ENCODE measurements around the gene ERP29.
"Not testable (repeated sequence)": the region's sequence is repeated elsewhere in the genome, so short reads cannot be mapped to it uniquely, and the experiment has no call there.

The ERP29 gene

DNA sequence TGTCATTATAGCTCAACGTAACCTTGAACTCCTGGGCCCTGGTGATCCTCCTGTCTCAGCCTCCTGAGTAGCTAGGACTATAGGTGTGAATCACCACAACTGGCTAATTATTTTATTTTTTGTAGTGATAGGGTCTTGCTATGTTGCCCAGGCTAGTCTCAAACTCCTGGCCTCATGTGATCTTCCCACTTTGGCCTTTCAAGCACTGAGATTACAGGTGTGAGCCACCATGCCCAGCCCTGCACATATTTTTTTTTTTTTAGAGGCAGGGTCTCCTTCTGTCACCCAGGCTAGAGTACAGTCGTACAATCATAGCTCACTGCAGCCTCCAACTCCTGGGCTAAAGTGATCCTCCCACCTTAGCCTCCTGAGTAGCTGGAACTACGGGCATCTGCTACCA lies 9.2 kb upstream of the ERP29 start:
- no peak for DNase-seq (ENCODE audit: low read depth)

DNA sequence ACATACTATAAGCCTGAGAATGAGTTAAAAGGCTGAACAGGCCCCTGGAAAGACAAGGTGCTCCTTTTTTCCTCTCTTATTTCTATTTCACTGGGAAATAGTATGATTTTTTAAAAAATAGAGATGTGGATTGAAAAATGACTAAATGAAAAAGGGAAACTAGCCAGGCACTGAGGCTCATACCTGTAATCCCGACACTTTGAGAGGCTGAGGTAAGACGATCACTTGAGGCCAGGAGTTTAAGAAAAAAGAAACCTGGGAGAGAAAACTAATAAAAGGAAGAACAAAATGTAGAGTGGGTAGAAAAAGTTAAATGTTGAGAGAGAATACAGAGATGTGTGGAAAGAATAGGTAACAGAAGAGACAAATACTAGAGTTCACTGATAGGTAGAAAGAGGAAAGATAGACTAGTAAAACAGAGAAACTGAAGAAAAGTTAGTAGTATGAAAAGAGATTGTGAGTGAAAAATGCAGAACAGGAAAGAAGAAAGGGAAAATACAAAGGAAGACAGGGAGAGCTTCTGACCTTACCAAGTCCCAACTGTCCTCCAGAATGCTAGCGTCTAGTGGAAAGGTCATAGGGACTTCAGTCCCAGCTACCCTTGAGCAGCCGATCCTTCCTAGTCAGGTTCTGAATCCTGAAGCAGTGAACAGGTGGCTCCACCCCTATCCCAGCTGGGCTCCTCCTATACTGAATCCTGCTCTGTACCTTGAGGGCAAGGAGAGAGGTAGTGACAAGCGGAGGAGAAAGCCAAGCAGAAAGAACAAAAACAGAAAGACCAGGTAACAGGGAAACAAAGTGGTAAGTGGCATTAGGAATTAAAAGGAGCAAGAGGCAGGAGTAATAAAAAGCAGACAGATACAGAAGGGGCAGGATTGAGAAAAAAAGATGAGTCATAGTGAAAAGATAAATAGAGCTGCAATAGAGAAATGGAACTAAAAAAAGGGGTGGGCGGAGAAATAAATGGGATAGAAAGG lies 7.5 kb upstream of the ERP29 start:
- no peak for DNase-seq (ENCODE audit: low read depth)

DNA sequence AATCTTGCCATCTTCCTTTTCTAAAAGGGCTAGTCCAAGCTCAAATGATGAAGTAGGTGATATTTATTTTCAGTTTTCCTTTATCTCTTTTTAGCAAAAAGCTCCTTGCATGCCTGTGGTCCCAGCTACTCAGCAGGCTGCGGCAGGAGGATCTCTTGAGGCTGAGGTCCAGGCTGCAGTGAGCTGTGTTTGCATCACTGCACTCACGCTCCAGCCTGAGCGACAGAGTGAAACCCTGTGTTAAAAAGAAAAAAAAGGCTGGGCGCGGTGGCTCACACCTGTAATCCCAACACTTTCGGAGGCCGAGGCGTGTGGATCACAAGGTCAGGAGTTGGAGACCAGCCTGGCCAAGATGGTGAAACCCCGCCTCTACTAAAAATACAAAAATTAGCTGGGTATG lies 5.3 kb upstream of the ERP29 start:
- DNase-seq (ENCODE audit: low read depth): no peak

DNA sequence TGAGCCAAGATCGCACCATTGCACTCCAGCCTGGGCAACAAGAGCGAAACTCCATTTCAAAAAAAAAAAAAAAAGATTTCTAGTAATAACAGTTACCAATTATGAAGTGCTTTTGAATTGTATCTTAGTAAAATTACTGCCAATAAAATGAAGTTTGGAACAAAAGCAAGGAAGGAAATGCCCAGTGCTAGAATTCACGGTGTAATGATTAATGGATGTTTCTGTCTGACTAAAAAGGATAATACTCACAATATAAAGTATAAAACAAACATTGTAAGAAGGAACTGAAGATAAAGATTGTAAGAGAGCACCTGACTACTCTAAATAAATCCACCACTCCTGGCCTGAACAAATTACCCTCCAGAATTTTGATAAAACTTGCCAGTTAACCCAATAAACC lies 4.3 kb upstream of the ERP29 start:
- DNase-seq (ENCODE audit: low read depth): no peak

DNA sequence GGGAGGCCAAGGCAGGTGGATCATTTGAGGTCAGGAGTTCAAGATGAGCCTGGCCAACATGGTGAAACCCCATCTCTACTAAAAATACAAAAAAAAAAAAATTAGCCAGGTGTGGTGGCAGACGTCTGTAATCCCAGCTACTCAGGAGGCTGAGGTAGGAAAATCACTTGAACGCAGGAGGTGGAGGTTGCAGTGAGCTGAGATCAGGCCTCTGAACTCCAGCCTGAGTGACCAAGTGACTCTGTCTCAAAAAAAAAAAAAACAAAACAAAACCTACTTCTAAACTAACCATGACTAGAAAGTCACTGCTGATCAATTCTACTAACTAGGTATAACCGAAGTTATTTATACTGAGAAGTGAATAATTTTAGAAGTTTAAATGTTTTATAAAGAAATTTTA lies 3.6 kb upstream of the ERP29 start:
- DNase-seq (ENCODE audit: low read depth): not testable (repeated sequence)

DNA sequence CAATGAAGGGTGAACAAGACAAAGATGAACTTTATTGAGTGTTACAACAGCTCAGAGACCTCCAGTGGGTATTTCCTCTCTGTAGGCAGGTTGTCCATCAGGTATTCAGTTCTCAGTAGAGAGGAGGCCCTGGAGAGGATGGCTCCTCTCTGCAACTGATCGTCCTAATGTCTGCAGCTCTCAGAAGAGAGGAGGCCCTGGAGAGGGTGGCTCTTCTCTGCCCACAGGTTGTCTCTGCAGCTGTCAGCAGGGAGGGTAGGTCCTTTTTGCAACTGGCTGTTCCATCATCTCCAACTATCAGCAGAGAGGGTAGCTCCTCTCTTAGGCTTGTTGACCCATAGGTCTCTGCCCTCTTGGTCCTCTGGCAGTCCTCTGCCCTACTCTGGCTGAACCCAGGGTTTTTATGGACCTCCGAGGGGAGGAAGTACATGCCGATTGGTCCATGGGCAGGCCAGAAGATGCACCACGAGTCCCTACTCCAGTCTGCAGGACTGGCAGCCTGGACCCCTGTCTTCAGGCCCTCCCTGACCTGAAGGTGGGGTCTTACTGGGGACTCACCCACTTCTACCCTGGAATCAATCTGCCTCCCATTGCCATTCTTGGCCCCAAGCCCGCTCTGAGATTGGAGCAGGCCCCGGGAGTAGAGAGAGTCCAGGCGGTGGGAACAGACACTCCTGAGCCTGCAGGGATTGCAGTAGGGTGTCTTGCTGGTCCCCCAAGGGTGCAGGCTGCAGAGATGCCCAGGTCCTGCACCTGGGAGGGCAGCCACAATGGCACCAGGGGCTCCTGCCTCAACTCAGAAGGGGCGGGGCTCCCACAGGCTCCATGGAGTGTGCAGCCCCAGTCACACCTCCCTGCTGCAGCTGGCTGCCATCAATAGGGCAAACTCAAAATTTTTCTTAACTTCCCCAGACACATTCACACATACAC lies 2.5 kb upstream of the ERP29 start:
- DNase-seq (ENCODE audit: low read depth): no peak

DNA sequence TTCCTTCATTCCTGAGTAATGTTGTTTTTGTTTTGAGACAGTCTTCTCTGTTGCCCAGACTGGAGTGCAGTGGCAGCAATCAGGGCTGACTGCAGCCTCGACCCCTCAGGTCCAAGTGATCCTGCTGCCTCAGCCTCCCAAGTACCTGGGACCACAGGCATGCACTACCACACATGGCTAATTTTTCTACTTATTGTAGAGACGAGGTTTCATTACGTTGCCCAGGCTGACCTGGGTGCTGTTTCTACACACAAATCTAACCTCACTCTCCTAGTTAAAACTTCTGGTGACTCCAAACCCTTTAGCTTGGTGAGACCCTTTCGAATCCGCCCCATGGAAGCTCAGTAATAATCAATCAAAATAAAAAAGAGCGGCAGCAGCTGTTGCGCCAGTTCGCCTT lies 1.5 kb upstream of the ERP29 start:
- DNase-seq (ENCODE audit: low read depth): no peak

DNA sequence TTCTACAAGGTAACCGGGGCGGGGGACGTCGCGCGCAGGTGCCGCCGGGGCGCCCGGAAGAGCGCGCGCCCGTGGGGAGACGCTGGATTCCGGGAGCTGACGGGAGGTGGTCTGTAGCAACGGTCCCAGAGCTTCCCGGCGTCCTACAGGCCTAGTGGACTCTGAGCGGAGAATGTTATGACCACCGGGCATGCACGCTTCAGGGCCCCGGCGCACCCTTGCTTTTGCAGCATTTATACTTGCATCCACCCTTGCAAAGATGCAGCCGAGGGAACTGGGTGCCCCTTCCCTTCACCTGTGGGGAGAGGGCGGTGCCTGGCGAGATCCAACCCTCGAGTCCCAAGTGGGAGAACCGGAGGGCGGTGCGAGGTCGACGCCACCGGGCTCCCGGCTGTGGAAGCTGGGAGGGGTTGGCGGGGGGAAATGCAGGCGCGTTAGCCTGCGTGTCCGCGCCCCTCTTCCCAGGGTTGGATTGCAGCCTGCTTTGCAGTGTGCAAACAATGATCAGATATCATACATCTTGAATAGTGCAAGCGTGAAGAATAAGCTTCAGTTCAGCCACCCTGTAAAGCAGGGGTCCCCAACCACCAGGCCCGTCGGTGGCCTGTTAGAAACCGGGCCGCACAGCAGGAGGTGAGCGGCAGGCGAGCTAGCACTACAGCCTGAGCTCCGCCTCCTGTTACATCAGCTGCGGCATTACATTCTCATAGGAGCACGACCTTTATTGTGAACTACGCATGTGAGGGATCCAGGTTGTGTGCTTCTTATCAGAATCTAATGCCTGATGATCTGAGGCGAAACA lies 576 bp downstream of the ERP29 start:
- peak; percentile 17 for DNase-seq (ENCODE audit: low read depth)

DNA sequence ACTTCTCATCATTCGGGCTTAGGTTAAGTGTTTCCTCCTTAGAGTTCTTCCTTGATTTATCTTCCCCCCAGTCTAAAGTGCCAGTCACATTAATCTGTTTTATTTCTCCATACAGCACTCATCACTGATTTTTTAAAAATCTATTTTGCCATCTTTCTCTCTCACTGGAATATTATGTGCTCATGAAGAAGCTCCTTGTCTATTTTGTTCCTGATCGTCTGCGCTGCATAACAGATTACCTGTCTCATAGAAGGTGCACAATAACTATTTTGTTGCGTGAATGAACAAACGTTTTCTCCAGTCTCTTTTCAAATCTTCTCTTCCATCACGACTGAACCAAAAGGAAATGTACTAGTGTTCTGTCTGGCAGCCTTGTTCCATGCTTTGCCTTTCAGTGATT lies 2.7 kb downstream of the ERP29 start:
- DNase-seq (ENCODE audit: low read depth): no peak

DNA sequence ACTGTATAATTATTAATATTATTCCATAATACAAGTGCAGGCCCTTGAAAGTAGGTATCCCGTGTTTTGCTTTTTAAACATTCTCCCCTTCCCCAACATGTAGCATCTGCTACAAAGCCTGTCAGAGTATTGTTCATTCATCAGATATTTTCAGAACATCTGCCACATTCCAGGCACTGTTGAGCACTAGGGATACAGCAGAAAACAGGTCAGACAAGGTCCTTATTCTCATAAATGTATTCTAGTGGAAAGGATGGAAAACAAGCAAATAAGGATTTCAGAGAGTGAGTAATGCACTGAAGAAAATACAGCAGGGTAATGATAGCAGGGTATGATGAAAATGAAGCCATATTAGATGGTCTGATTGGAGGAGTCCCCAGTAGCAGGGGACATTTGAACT lies 3.8 kb downstream of the ERP29 start:
- DNase-seq (ENCODE audit: low read depth): no peak

DNA sequence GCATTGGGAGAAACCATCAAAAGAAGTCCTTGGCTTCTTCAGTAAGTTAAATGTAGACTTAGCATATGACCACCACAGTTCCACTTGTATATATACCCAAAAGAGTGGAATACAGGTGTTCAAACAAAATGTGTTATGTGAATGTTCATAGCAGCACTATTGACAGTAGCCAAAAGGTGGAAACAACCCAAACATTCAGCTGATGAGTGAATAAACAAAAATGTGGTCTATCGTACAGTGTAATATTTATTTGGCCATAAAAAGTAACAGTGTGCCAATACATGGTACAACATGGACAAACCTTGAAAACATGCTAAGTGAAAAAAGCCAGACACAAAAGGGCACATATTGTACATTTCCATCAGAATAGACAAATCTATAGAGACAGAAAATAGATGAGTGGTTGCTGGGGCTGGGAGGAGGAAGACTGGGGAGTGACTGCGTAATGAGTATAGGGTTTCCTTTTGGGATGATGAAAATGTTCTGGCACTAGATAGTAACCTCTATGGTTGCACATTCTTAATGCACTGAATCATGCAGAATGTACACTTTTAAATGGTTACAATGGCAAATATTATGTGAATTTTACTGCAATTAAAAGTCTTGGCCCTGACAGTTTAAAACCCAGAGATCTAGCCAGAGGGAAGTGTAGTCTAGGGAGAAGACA lies 5.5 kb downstream of the ERP29 start:
- DNase-seq (ENCODE audit: low read depth): no peak

DNA sequence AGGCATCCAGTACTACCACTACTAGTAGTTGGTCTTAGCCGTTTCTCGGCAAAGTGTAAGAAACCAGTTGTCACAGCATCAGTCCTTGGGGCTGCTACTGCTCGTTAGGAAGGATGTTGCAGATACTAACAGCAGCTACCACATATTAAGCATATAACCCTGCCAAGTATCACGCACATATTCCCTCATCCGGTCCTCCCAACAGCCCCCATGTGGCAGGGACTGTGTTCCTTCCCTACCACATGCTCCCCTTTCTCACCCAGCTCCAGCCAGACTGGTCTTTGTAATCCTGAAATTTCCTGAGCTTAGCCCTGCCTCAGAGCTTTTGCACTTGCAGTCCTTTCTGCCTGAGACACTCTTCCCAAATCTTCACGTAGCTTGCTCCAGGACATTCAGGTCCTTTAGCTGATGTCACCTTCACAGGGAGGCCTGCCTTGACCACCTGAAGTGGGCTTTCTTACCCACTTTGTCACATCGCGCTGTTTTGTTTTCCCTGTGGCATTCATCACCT lies 7.8 kb downstream of the ERP29 start:
- DNase-seq (ENCODE audit: low read depth): no peak

DNA sequence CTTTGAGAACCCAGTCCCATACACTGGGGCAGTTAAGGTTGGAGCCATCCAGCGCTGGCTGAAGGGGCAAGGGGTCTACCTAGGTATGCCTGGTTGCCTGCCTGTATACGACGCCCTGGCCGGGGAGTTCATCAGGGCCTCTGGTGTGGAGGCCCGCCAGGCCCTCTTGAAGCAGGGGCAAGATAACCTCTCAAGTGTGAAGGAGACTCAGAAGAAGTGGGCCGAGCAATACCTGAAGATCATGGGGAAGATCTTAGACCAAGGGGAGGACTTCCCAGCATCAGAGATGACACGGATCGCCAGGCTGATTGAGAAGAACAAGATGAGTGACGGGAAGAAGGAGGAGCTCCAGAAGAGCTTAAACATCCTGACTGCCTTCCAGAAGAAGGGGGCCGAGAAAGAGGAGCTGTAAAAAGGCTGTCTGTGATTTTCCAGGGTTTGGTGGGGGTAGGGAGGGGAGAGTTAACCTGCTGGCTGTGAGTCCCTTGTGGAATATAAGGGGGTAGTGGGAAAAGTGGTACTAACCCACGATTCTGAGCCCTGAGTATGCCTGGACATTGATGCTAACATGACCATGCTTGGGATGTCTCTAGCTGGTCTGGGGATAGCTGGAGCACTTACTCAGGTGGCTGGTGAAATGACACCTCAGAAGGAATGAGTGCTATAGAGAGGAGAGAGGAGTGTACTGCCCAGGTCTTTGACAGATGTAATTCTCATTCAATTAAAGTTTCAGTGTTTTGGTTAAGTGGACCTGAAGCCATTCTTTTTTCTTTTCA lies 9.2 kb downstream of the ERP29 start:
- DNase-seq (ENCODE audit: low read depth): no peak

DNA sequence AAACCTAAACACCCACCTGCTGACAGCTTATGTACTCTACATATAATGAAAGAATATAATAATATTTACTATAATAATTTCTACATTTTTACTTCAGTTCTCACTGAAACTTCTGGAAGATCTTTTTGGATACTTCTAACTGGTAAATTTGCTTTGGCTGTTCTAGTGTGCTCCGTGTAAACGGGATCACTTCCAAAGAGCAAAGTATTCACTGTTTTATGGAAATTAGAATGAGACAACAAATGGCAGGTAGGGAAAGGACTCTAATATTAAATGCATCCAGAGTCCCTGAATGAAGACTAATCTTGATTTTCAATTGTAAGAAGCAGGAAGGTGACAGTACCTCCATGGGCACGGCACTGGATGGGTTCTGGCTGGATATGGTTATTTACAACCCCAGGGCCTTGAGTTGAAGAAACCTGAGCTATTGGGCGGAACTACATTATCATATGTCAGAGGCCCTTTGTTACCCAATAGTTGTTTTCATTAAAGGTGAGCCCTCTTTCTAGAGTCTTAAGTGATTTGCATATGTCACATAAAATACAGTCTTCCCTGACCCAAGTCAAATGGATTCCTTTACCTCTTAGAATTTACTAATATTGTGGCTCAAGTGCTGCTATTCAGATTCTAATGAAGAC lies 10.7 kb downstream of the ERP29 start:
- DNase-seq (ENCODE audit: low read depth): no peak

DNA sequence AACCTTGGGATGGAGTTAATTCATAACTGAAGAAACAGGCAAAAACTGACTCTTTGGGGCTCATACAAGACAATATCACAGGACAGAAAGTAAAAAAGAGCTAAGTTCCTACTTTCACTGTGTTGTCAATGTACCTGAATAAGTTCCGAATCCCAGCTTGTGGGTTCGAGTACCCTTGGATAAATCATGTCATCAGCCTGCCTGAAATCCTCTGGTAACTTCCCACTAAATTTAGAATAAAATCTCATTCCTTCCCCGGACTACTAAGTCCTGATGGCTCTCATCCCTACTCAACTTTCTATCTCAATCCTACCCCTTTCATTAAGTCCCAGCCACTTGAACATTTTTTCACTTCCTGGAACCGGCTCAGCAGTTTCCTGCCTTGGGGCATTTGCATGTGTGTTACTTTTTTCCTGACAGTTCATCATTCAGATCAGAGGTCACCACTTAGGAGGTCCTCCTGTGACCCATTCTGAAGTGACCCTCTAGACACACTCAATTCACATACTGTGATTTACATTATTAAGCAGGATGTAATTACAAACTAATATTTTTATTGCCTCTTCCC lies 12.7 kb downstream of the ERP29 start:
- no peak for DNase-seq (ENCODE audit: low read depth)

DNA sequence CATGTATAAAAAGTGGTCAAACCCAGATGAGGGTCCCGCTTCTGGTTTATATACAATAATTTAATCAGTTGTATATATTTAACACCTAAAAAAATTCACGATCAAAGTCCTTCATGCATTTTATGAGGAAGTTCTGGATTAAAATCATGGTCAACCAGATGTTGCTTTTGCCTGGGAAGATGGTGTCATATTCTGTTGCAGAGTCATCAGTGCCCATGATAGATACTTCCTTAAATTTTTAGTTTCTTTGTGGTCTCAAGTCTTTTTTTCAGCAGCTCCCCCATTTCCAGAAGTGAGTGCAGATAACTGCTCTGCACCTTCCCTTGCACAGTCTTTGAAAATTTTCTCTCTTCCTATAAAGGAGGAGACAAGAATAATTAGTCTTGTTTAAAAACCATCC lies 16.1 kb downstream of the ERP29 start:
- no peak for DNase-seq (ENCODE audit: low read depth)

DNA sequence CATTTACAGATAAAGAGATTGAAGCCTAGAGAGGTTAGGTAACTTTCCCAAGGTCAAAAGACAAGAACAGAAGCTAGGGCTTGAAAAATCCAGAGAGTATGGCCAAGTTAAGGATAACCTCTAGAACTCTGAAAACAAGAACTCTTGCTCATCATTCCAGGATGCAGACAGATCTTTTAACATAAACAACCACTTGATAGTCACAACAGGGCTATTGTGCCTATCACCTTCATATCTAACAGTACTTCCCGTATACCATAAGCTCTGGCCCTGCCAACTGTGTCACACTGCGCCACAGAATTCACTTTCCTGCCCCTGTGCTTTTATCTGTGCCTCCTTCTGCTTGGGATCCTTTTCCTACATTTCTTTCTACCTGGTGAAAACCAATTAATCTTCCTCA lies 18.2 kb downstream of the ERP29 start:
- DNase-seq (ENCODE audit: low read depth): no peak

DNA sequence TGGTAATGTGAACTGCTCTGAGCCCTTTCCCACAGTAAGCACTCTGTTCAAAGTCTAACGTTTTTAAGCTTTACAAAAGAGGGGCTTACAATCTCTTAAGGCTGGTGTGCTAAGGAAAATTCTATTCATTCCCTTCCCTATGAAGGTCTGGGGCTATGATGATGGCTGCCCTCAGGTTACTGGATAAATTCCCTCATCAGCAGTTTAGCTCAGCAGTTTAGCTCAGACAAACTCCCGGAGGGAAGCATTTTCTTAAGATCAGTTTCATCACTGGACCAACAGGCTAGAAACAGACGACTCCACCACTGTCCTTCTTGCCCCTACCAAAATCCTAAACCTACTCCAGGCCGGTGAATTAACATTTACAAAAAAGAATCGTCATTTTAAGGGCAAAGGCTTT lies 19.1 kb downstream of the ERP29 start:
- no peak for DNase-seq (ENCODE audit: low read depth)

DNA sequence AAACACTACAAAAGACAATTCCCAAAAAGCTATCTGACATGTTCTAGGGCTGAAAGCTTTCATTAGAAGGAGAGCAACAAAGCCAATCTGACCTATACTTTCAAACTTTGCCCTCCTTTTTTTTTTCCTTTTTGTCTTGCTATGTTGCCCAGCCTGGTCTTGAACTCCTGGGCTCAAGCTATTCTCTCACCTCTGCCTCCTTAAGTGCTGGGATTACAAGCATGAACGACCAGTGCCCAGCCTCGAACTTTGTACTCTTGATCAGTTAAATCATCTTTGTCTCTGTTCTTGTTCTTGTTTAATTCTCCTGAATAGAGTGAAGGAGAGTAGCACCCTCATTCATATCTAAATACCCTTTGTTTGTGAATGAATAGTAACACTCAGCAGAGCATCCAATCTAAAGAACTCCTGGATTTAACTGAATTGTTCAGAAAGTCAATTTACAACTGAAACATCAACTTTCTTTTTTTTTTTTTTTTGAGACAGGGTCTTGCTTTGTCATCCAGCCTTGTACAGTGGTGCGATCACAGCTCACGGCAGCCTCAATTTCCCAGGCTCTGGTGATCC lies 22.1 kb downstream of the ERP29 start:
- no peak for DNase-seq (ENCODE audit: low read depth)
